Heart left ventricle (tissue), 16 donors: ENCODE measurements around the gene ANKRD34A. TPM values are rescaled to one million over a fixed set of nuclear protein-coding genes. Genes with fewer than 3 reads are reported as not detected.
"Not testable (repeated sequence)": the region's sequence is repeated elsewhere in the genome, so short reads cannot be mapped to it uniquely, and the experiment has no call there.

Experiments
- ATAC-seq, 4 donors: fragments of 200-7000 bp; cut with Tn5 transposase; one replicate each; pipeline ENCODE4 v1.9.1; 2020 to 2022; ENCODE audit warnings: moderate library complexity in 4 of 4, mild to moderate bottlenecking in 3 of 4, moderate number of reproducible peaks in 1 of 4
- DNase-seq, 5 donors: peaks; one replicate each; pipeline ENCODE4 v3.0.0-alpha.2; 2020
- H3K27ac ChIP-seq, 12 donors: fragments of 200-600 bp; sonication (generic) in 4 of 12; one replicate each; pipeline versions ENCODE4 v1.5.0 to v1.8.0; 2016 to 2022; ENCODE audit warnings: mild to moderate bottlenecking in 2 of 12
- H3K27me3 ChIP-seq, 9 donors: fragments of 200-600 bp; sonication (generic) in 2 of 9; one replicate each; pipeline versions ENCODE4 v1.5.1 to v1.8.0; 2016 to 2022; ENCODE audit warnings: mild to moderate bottlenecking in 3 of 9
- H3K36me3 ChIP-seq, 9 donors: fragments of 200-600 bp; sonication (generic) in 2 of 9; one replicate each; pipeline versions ENCODE4 v1.5.0 to v1.8.0; 2018 to 2022; ENCODE audit warnings: mild to moderate bottlenecking in 2 of 9
- H3K4me1 ChIP-seq, 12 donors: fragments of 200-600 bp; sonication (generic) in 4 of 12; one replicate each; pipeline versions ENCODE4 v1.5.0 to v1.8.0; 2016 to 2022; ENCODE audit warnings: mild to moderate bottlenecking in 3 of 12
- H3K4me3 ChIP-seq, 12 donors: fragments of 200-600 bp; sonication (generic) in 4 of 12; one replicate each; pipeline versions ENCODE4 v1.5.0 to v1.8.0; 2017 to 2022; ENCODE audit warnings: mild to moderate bottlenecking in 9 of 12, moderate library complexity in 4 of 12
- H3K9me3 ChIP-seq, 12 donors: fragments of 200-600 bp; sonication (generic) in 4 of 12; one replicate each; pipeline versions ENCODE4 v1.5.0 to v1.8.0; 2016 to 2022; ENCODE audit warnings: mild to moderate bottlenecking in 1 of 12
- POLR2A ChIP-seq, 2 donors: fragments of 450-650 bp; IDR thresholded peaks; one replicate each; pipeline ENCODE4 v1.6.1; 2017; ENCODE audit warnings: antibody characterized with exemption in 2 of 2, mild to moderate bottlenecking in 2 of 2, moderate library complexity in 2 of 2
- WGBS, 4 donors: extraction: QIAGEN DNeasy Blood & Tissue Kit in 2 of 4; methylation state at CpG; one replicate each; pipeline versions ENCODE4 v1.1.5 to v1.1.7; 2013 to 2018; 5-methylcytosine and 5-hydroxymethylcytosine counted together
- intact Hi-C, 10 donors: fragments of 100-400 bp; cut with DNase I; formaldehyde crosslinking; loops; one replicate each; pipeline versions ENCODE4 v1.11.1 to v1.14.2; 2022
- polyA plus RNA-seq, 2 donors: library from polyadenylated mRNA; stranded (reverse); fragments of 200-250 nt; gene quantifications; one replicate each; pipeline ENCODE4 v1.2.3, GENCODE V29; 2013
- total RNA-seq, 9 donors: library from RNA; depleted of rRNA in 2 of 9; stranded (reverse); fragments of >200 nt in 2 of 9; fragmentation: NEBNext Ultra II Directional in 3 of 9; extraction: Animal tissue kit (Norgen Biotek cat#: 25700) in 3 of 9; gene quantifications; one replicate each; pipeline versions ENCODE4 v1.1.0 to v1.2.4, GENCODE V29; 2016 to 2023
- TF ChIP-seq, protein P1 (sequence below), 12 donors: fragments of 200-600 bp; sonication (generic) in 4 of 12; IDR thresholded peaks; one replicate each; pipeline versions ENCODE4 v1.5.0 to v1.8.0; 2018 to 2022; ENCODE audit warnings: antibody characterized with exemption in 12 of 12, mild to moderate bottlenecking in 5 of 12
- donor health status: ischemic (EF 13 %, LVEDD 7.1; RV severe dilation, severe dysfunction).
- donor health status: healthy with polysubstance abuse.
- donor health status: DM: no; HTN: yes; CAD: no.
- donor health status: DM: no; HTN: no; CAD: no.
- donor health status: ischemic (EF 25% LVEDD 6.9; RV normal size, moderate dysfunction).
- donor health status: ischemic (EF 25% LVEDD 5.7; RV mildly dilated, moderate dysfunction).
- donor health status: healthy.
- donor health status: DM: yes; HTN: yes; CAD: no.
- donor health status: ischemic (EF 35%, LVEDD 5.7; RV mildly dilated, moderate dysfunction).
- donor health status: nonischemic (EF 11% LVEDD 7.7; RV severe dilation, severe dysfunction).
- donor health status: DM: yes; HTN: yes; CAD: no.
- donor health status: PGD.
- donor health status: ischemic (EF 29% LVEDD 5.4; RV normal size, mild dysfunction).
- donor health status: nonischemic (EF 23%, LVEDD 6.1; RV moderate dilation, normal function).

The ANKRD34A gene
- total and polyA plus RNA-seq, 11 donors = 0.65 to 3.5 (median 1.7) TPM

DNA sequence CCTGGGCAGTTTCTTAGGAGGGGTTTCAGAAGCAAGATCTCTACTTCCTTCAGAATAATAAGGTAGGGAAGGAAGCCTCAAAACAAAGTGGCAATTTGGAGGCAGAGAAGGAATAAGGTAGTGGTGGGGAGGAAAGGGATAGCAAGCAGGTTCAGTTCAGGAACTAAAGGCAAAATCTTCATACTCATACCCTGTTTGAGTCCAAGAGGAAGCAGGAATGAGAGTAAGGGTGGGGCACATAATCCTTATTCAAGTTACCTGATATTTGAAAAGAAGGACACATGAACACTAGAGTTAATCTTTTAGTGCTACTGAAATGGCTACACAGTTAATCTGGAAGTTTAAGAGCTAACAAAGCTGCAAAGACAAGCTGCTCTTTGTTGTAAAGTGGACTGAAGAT lies 28.7 kb downstream of the ANKRD34A start:
- intact Hi-C loops = no loop called here
- Histone ChIP-seq H3K36me3 (peaks cover 0 to 97% (median 72%) of the 10 kb centered on the region in 9 donors), H3K4me3 (no peak overlapping the region), H3K27me3 (no peaks in the 10 kb centered on the region), H3K4me1 (peaks cover 0 to 9% (median 0%) of the 10 kb centered on the region in 12 donors), H3K9me3 (no peaks in the 10 kb centered on the region), H3K27ac (no peak overlapping the region)
- no peak for ATAC-seq
- no peak for TF ChIP-seq POLR2A (IDR thresholded peaks at IDR 0.05)
- TF ChIP-seq, protein P1, sequence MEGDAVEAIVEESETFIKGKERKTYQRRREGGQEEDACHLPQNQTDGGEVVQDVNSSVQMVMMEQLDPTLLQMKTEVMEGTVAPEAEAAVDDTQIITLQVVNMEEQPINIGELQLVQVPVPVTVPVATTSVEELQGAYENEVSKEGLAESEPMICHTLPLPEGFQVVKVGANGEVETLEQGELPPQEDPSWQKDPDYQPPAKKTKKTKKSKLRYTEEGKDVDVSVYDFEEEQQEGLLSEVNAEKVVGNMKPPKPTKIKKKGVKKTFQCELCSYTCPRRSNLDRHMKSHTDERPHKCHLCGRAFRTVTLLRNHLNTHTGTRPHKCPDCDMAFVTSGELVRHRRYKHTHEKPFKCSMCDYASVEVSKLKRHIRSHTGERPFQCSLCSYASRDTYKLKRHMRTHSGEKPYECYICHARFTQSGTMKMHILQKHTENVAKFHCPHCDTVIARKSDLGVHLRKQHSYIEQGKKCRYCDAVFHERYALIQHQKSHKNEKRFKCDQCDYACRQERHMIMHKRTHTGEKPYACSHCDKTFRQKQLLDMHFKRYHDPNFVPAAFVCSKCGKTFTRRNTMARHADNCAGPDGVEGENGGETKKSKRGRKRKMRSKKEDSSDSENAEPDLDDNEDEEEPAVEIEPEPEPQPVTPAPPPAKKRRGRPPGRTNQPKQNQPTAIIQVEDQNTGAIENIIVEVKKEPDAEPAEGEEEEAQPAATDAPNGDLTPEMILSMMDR (IDR thresholded peaks at IDR 0.05) = no peak
- no peak for DNase-seq

DNA sequence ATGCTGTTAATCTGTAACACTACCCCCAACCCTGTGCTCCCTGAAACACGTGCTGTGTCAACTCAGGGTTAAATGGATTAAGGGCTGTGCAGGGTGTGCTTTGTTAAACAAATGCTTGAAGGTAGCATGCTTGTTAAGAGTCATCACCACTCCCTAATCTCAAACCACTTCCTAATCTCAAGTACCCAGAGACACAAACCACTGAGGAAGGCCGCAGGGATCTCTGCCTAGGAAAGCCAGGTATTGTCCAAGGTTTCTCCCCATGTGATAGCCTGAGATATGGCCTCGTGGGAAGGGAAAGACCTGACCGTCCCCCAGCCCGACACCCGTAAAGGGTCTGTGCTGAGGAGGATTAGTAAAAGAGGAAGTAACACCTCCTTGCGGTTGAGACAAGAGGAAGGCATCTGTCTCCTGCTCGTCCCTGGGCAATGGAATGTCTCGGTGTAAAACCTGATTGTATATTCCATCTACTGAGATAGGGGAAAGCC lies 31.8 kb downstream of the ANKRD34A start:
- H3K4me3 ChIP-seq, ATAC-seq, intact Hi-C loops, H3K27ac ChIP-seq, H3K27me3 ChIP-seq, DNase-seq, H3K9me3 ChIP-seq: not testable (repeated sequence)
- 50 to 56% (median 54%) methylated on average over 9 of the region's 9 CpGs for WGBS, 4 donors
- H3K36me3 ChIP-seq = peaks cover 0 to 71% (median 61%) of the 10 kb centered on the region in 9 donors
- H3K4me1 ChIP-seq = peaks cover 0 to 20% (median 5%) of the 10 kb centered on the region in 12 donors

- Histone ChIP-seq H3K27me3 (no peaks in the 10 kb centered on the region), H3K36me3 (peaks cover 0 to 48% (median 36%) of the 10 kb centered on the region in 9 donors), H3K27ac (peak overlapping the region; percentile 88 to 99 (median 94)), H3K4me1 (peaks cover 0 to 24% (median 15%) of the 10 kb centered on the region in 12 donors), H3K4me3 (peak overlapping the region; percentile 52 to 90 (median 74)), H3K9me3 (no peaks in the 10 kb centered on the region)
- WGBS, 4 donors = 67 to 72% (median 69%) methylated on average over 20 of the region's 20 CpGs
- DNase-seq = no peak
- TF ChIP-seq, protein P1 (IDR thresholded peaks at IDR 0.05) = no peak
- no peak for TF ChIP-seq POLR2A (IDR thresholded peaks at IDR 0.05)
- no peak for ATAC-seq
- intact Hi-C loops = loop anchor here in 7 of 10 donors (1.0 to 5.0 kb wide), 4 partner anchors 29 to 34 kb away; partner anchors contain the start of genes ANKRD34A (in 2 of the 7), LIX1L (in 2 of the 7) and POLR3GL (in 2 of the 7)
These were observed 36.3 kb downstream of the ANKRD34A start for GRCh38 chr1:145927916-145928643.

DNA sequence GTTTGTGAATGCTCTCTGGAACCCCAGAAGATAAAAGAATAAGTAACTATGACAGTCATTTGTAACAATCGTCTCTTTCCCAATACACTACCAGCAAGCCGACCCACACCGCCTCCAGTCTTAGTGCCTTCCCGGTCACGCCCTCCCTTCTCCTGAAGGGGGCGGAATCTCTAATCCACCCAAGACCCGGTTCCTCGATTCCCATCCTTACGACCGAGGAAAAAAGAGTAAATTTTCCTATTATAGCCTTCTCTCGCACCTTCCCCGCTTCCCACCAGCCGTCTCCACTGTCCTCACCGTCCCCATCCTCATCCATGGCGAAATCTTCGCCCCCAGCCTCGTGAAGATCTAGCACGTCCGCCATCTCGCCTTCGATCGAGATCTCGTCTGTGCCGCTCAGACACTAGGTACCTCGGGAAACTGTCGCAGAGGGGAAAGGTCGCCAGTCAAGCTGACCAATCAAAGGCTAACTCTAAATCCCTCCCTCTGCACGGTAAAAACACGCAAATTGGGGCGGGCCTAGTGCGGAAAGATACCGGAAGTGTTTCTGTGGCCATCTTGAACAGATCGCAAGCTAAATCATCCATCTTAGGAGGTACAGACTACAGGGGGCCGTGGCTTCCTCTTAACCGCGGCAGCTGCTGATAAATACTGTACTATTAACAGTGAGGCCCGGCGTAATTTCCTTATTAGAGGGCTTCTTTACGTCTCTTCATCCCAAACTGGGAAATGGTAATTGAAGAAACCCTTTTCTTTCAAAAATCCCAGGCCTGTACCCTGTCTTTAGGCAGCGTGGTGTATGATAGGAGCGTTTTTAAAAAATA lies 37.1 kb downstream of the ANKRD34A start, which contains the start of gene RBM8A:
Gene RBM8A (minus strand): TSS at position 422 of the 824 bp plus-strand sequence. CDS start 58 bp downstream, at position 364.
- no peaks in the 10 kb centered on the region for H3K27me3 ChIP-seq
- peak within 1 kb of the TSS; percentile 52 to 90 (median 74) for H3K4me3 ChIP-seq
- peaks cover 0 to 21% (median 15%) of the 10 kb centered on the region in 12 donors for H3K4me1 ChIP-seq
- WGBS, 4 donors = 0 to 1% (median 0%) methylated on average over 41 of the region's 41 CpGs
- TF ChIP-seq POLR2A (IDR thresholded peaks at IDR 0.05) = peak in 1 of 2 donors; percentile 96
- TF ChIP-seq, protein P1 (IDR thresholded peaks at IDR 0.05) = peak; percentile 35 to 70 (median 60)
- no peaks in the 10 kb centered on the region for H3K9me3 ChIP-seq
- peaks cover 0 to 47% (median 39%) of the 10 kb centered on the region in 9 donors for H3K36me3 ChIP-seq
- DNase-seq (peak; percentile 92 to 96 (median 96)), ATAC-seq (peak; percentile 96 to 99 (median 98))
- peak within 1 kb of the TSS; percentile 88 to 99 (median 94) for H3K27ac ChIP-seq
- intact Hi-C loops = loop anchor here in 6 of 10 donors (1.0 to 5.0 kb wide), 3 partner anchors 30 to 35 kb away; partner anchors contain the start of genes ANKRD34A (in 2 of the 6), POLR3GL (in 2 of the 6) and LIX1L (in 1 of the 6)
